ENCODE data around the gene GALNT10. TPM values are rescaled to one million over a fixed set of nuclear protein-coding genes. Genes with fewer than 3 reads are reported as not detected.

Gene GALNT10
- total RNA-seq, 2 experiments from 2014 or later, result 12.9 to 15.2 TPM

DNA sequence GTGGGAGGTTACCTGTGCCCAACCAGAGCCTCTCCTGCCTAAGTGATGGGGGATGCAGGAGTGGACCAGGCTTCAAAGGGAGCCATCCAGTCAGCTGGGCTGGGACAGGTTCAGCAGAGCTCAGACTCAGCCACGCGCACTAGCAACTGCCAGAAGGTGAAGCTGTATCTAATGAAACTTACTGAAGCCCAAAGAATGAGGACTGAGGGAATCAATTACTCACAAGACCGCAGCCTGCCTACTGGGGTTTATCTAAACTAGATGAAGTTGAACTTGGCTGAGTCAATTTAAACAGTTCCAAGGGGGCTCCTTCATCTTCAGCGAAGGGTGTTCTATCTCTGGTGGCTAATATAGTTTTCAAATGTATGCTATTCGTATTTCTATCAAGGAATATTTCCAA, 276.1 kb downstream of the GALNT10 start:
- ATAC-seq, result no peak
- no peak for DNase-seq
- TF ChIP-seq, protein P1, sequence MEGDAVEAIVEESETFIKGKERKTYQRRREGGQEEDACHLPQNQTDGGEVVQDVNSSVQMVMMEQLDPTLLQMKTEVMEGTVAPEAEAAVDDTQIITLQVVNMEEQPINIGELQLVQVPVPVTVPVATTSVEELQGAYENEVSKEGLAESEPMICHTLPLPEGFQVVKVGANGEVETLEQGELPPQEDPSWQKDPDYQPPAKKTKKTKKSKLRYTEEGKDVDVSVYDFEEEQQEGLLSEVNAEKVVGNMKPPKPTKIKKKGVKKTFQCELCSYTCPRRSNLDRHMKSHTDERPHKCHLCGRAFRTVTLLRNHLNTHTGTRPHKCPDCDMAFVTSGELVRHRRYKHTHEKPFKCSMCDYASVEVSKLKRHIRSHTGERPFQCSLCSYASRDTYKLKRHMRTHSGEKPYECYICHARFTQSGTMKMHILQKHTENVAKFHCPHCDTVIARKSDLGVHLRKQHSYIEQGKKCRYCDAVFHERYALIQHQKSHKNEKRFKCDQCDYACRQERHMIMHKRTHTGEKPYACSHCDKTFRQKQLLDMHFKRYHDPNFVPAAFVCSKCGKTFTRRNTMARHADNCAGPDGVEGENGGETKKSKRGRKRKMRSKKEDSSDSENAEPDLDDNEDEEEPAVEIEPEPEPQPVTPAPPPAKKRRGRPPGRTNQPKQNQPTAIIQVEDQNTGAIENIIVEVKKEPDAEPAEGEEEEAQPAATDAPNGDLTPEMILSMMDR (IDR thresholded peaks at IDR 0.05), result no peak
- peaks cover 27% of the 10 kb centered on the region for H3K27me3 Mint-ChIP-seq
- H3K36me3 Mint-ChIP-seq (ENCODE audit: low read depth), result no peaks in the 10 kb centered on the region
- no peak overlapping the region for H3K4me3 Mint-ChIP-seq
- H3K27ac Mint-ChIP-seq, result no peak overlapping the region
- POLR2A ChIA-PET, result interaction anchor here (1.1 to 1.3 kb wide), 2 partner anchors 10 to 20 kb away, joined by 3 to 4 read pairs; no protein-coding TSS in a partner anchor
- H3K9me3 Mint-ChIP-seq, result no peaks in the 10 kb centered on the region
- intact Hi-C loops (cut with micrococcal nuclease), result loop anchor here (2.0 kb wide), 1 partner anchor 146 kb away; no protein-coding TSS in a partner anchor
- CTCF ChIA-PET, result interaction anchor here (0.6 to 6.2 kb wide), 19 partner anchors 8 to 492 kb away, joined by 3 to 83 read pairs (median 5); no protein-coding TSS in a partner anchor
- peaks cover 4% of the 10 kb centered on the region for H3K4me1 Mint-ChIP-seq (ENCODE audit: low read depth)

DNA sequence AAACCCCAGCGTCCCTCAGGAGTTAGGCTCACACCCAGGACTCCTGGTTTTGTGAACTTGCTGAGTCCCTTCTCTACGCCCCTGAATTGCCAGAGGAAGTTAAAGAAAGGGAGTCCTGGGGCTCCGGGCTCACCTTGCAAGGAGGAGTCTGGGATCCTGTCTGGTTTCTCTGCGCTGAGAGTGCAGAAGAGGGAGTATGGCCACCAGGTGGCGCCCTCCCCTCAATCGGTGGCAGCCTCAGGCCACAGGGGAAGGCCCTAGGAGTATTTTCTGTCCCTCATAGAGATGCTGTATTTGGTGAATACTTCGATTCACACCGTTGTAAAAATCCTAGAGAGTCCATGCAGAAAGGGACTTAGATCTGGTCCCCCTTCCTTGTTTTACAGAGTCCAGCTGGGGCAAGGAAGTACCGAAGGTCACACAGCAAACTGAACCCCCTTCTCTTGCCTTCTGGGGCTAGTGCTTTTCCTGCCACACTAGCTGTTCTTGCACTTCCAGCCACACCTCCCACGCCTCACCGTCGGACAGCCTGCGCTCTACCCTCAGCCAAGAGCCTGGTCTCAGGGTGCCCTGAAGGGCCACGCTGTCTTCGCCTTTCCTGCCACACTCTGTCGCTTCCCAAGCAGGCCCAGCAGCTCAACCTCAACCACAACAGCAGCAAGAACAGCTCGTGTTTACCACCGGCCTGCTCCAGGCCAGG, 277.3 kb downstream of the GALNT10 start:
- no peak overlapping the region for H3K4me3 Mint-ChIP-seq
- DNase-seq, result peak; percentile 87
- H3K27me3 Mint-ChIP-seq, result peaks cover 35% of the 10 kb centered on the region
- CTCF ChIA-PET, result interaction anchor here (0.7 to 6.2 kb wide), 27 partner anchors 7 to 530 kb away, joined by 3 to 83 read pairs (median 4); partner anchors contain the start of genes HAND1 and SAP30L
- ATAC-seq, result peak; percentile 95
- H3K9me3 Mint-ChIP-seq, result no peaks in the 10 kb centered on the region
- POLR2A ChIA-PET, result interaction anchor here (0.6 to 1.1 kb wide), 3 partner anchors 9 to 1004 kb away, joined by 4 read pairs; no protein-coding TSS in a partner anchor
- H3K36me3 Mint-ChIP-seq (ENCODE audit: low read depth), result no peaks in the 10 kb centered on the region
- peaks cover 5% of the 10 kb centered on the region for H3K4me1 Mint-ChIP-seq (ENCODE audit: low read depth)
- no peak overlapping the region for H3K27ac Mint-ChIP-seq
- TF ChIP-seq, protein P1 (IDR thresholded peaks at IDR 0.05), result peak; percentile 93
- intact Hi-C loops (cut with micrococcal nuclease), result loop anchor here (2.0 kb wide), 1 partner anchor 145 kb away; no protein-coding TSS in a partner anchor

DNA sequence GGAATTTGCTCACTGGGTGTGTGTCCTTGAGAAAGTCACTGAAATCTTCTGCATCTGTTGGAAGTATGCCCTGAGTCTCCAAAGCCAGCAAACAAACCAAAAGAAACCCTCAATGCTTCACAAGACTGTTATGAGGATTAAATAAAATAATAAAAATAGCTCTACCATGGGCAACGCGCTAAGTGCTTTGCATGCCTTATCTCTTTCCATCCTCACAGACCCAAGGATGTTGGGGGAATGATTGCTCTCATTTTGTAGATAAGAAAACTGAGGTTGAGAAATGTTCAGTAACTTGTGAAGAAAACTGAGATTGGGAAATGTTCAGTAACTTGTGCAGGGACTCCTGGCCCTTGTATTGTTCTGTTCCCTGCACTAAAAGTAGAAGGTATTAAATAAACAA, 279.6 kb downstream of the GALNT10 start:
- ChIA-PET CTCF (interaction anchor here (0.7 to 6.2 kb wide), 4 partner anchors 15 to 170 kb away, joined by 3 to 83 read pairs (median 4); no protein-coding TSS in a partner anchor), POLR2A (no interaction called here)
- intact Hi-C loops (cut with micrococcal nuclease), result no loop called here
- Mint-ChIP-seq H3K4me3 (no peak overlapping the region), H3K4me1 (ENCODE audit: low read depth) (peaks cover 27% of the 10 kb centered on the region), H3K36me3 (ENCODE audit: low read depth) (no peaks in the 10 kb centered on the region), H3K27ac (no peak overlapping the region), H3K27me3 (peaks cover 57% of the 10 kb centered on the region), H3K9me3 (no peaks in the 10 kb centered on the region)
- DNase-seq (no peak), ATAC-seq (no peak)
- TF ChIP-seq, protein P1 (IDR thresholded peaks at IDR 0.05), result no peak

Small RNA genes lying within 50 kb of the gene (microRNA-seq; reads per million reads assigned to microRNA genes)
- gene MIR1294 (ENCODE audit: borderline microRNAs expressed, borderline replicate concordance), result 3.9 reads per million, percentile 13 among the genes with 10 or more reads in this experiment

Other genes starting within 250 kb of the GALNT10 start
- 10 to 100 TPM; 25.6 to 26.9 TPM for gene FAM114A2, start 151.8 kb upstream of the GALNT10 start, total RNA-seq
- 10 to 100 TPM in 1 of 2 experiments, 1 to 10 TPM in 1; 10.0 to 12.1 TPM for gene MFAP3, start 151.8 kb upstream of the GALNT10 start, total RNA-seq

Measured in activated CD8-positive, alpha-beta T cell treated with anti-CD3 and anti-CD28 coated beads for 36 hours (primary cell).